ENCODE data around the gene ZNF546.

ZNF546 gene

GRCh38 chr19:39963898-39964297 is 33.0 kb upstream of the ZNF546 start:
- H4K20me1 ChIP-seq (ENCODE audit: low read depth, low read length), result no peaks in the 10 kb centered on the region
- no peak overlapping the region for H3K4me3 ChIP-seq (ENCODE audit: insufficient read depth, low read length, poor library complexity, severe bottlenecking)
- no peak overlapping the region for H3K27ac ChIP-seq (ENCODE audit: low read depth, low read length)
- H3K9me2 ChIP-seq (replicated peaks; ENCODE audit: insufficient read depth, low read length), result no peaks in the 10 kb centered on the region
- peaks cover 16% of the 10 kb centered on the region; the same call in 1 of the 2 replicates for H3F3A ChIP-seq (ENCODE audit: insufficient read depth)
- TF ChIP-seq EZH2phosphoT487 (conservative IDR thresholded peaks at IDR 0.05; ENCODE audit: low read length) (no peak), CTCF (IDR thresholded peaks at IDR 0.05; ENCODE audit: insufficient read depth, low read length, poor library complexity, severe bottlenecking) (no peak)
- H3K27me3 ChIP-seq (ENCODE audit: low read length), result no peaks in the 10 kb centered on the region
- H3K9me3 ChIP-seq (ENCODE audit: insufficient read depth, low read length), result no peaks in the 10 kb centered on the region
- H3K4me2 ChIP-seq (ENCODE audit: low read depth, low read length, poor library complexity, severe bottlenecking), result no peak overlapping the region
- H2AFZ ChIP-seq (ENCODE audit: low read depth, low read length, severe bottlenecking), result peak overlapping the region; percentile 8
- H3K36me3 ChIP-seq (ENCODE audit: low read length), result no peaks in the 10 kb centered on the region
- no peak overlapping the region for H3K9ac ChIP-seq (ENCODE audit: low read length)
- H3K79me2 ChIP-seq (ENCODE audit: insufficient read depth, low read length), result no peaks in the 10 kb centered on the region

- Histone ChIP-seq H3K27me3 (ENCODE audit: low read length) (no peaks in the 10 kb centered on the region), H3K9me2 (replicated peaks; ENCODE audit: insufficient read depth, low read length) (no peaks in the 10 kb centered on the region), H4K20me1 (ENCODE audit: low read depth, low read length) (no peaks in the 10 kb centered on the region), H3K9me3 (ENCODE audit: insufficient read depth, low read length) (no peaks in the 10 kb centered on the region), H2AFZ (ENCODE audit: low read depth, low read length, severe bottlenecking) (no peak overlapping the region), H3K4me3 (ENCODE audit: insufficient read depth, low read length, poor library complexity, severe bottlenecking) (no peak overlapping the region), H3K27ac (ENCODE audit: low read depth, low read length) (no peak overlapping the region), H3K36me3 (ENCODE audit: low read length) (no peaks in the 10 kb centered on the region), H3F3A (ENCODE audit: insufficient read depth) (peaks cover 12% of the 10 kb centered on the region; the same call in 1 of the 2 replicates), H3K79me2 (ENCODE audit: insufficient read depth, low read length) (peaks cover 6% of the 10 kb centered on the region), H3K9ac (ENCODE audit: low read length) (no peak overlapping the region), H3K4me2 (ENCODE audit: low read depth, low read length, poor library complexity, severe bottlenecking) (no peak overlapping the region)
- TF ChIP-seq CTCF (IDR thresholded peaks at IDR 0.05; ENCODE audit: insufficient read depth, low read length, poor library complexity, severe bottlenecking) (no peak), EZH2phosphoT487 (conservative IDR thresholded peaks at IDR 0.05; ENCODE audit: low read length) (no peak)
These were observed 30.2 kb upstream of the ZNF546 start for GRCh38 chr19:39966617-39967016.

DNA sequence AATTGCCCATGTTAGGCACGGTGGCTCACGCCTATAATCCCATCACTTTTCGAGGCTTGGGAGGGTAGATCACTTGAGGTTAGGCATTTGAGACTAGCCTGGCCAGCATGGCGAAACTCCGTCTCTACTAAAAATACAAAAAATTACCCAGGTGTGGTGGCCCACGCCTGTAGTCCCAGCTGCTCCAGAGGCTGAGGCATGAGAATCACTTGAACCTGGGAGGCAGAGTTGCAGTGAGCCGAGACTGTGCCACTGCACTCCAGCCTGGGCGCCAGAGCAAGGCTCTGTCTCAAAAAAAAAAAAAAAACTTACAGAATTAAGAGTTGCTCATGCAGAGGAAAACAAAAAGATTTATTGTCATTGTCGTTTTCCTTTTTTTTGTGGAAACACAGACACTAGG is 29.3 kb upstream of the ZNF546 start:
- H3K9ac ChIP-seq (ENCODE audit: low read length), result no peak overlapping the region
- no peak overlapping the region for H2AFZ ChIP-seq (ENCODE audit: low read depth, low read length, severe bottlenecking)
- H3K4me2 ChIP-seq (ENCODE audit: low read depth, low read length, poor library complexity, severe bottlenecking), result no peak overlapping the region
- peaks cover 12% of the 10 kb centered on the region; the same call in 1 of the 2 replicates for H3F3A ChIP-seq (ENCODE audit: insufficient read depth)
- no peaks in the 10 kb centered on the region for H3K36me3 ChIP-seq (ENCODE audit: low read length)
- no peaks in the 10 kb centered on the region for H3K9me3 ChIP-seq (ENCODE audit: insufficient read depth, low read length)
- H3K4me3 ChIP-seq (ENCODE audit: insufficient read depth, low read length, poor library complexity, severe bottlenecking), result no peak overlapping the region
- no peaks in the 10 kb centered on the region for H3K9me2 ChIP-seq (replicated peaks; ENCODE audit: insufficient read depth, low read length)
- TF ChIP-seq EZH2phosphoT487 (conservative IDR thresholded peaks at IDR 0.05; ENCODE audit: low read length) (no peak), CTCF (IDR thresholded peaks at IDR 0.05; ENCODE audit: insufficient read depth, low read length, poor library complexity, severe bottlenecking) (no peak)
- no peaks in the 10 kb centered on the region for H4K20me1 ChIP-seq (ENCODE audit: low read depth, low read length)
- no peaks in the 10 kb centered on the region for H3K27me3 ChIP-seq (ENCODE audit: low read length)
- no peak overlapping the region for H3K27ac ChIP-seq (ENCODE audit: low read depth, low read length)
- peaks cover 15% of the 10 kb centered on the region for H3K79me2 ChIP-seq (ENCODE audit: insufficient read depth, low read length)

Data from SU-DHL-6 (cell line).